GF-D8 (cell line): ENCODE results near the gene DHX35.
A peak's percentile ranks its signal among the peaks of the same experiment; 100 is the strongest.

Experiments
- DNase-seq: peaks from one replicate; lab custom pipeline; 2025; lab: John Stamatoyannopoulos, UW

Gene DHX35

GRCh38 chr20:39059036-39059435, 96.9 kb downstream of the DHX35 start:
- DNase-seq = no peak

GRCh38 chr20:39066471-39067242, 104.5 kb downstream of the DHX35 start:
- DNase-seq = no peak

- DNase-seq = no peak
These were observed 105.5 kb downstream of the DHX35 start for GRCh38 chr20:39067526-39068216.

- no peak for DNase-seq
These were observed 107.8 kb downstream of the DHX35 start for GRCh38 chr20:39069976-39070375.

GRCh38 chr20:39070484-39071231, 108.5 kb downstream of the DHX35 start:
- DNase-seq = no peak

- no peak for DNase-seq
These were observed 110.0 kb downstream of the DHX35 start for GRCh38 chr20:39072132-39072531.

GRCh38 chr20:39072653-39073052, 110.5 kb downstream of the DHX35 start:
- no peak for DNase-seq

GRCh38 chr20:39075731-39076130, 113.6 kb downstream of the DHX35 start:
- no peak for DNase-seq

- DNase-seq = no peak
These were observed 114.8 kb downstream of the DHX35 start for GRCh38 chr20:39076958-39077357.

GRCh38 chr20:39080326-39080725, 118.2 kb downstream of the DHX35 start:
- DNase-seq = no peak

- DNase-seq = peak; percentile 25
These were observed 119.1 kb downstream of the DHX35 start for GRCh38 chr20:39081255-39081654.

GRCh38 chr20:39082622-39083398, 120.7 kb downstream of the DHX35 start:
- DNase-seq = no peak

- no peak for DNase-seq
These were observed 121.6 kb downstream of the DHX35 start for GRCh38 chr20:39083761-39084160.

GRCh38 chr20:39089029-39089428, 126.9 kb downstream of the DHX35 start:
- DNase-seq = no peak
